Ovary (tissue), 3 donors: ENCODE data around the gene ITPR3.

ENCODE experiments used
- CTCF ChIP-seq, 3 donors: fragments of 450-650 bp in 2 of 3; fragments of 200-600 bp in 1 of 3; IDR thresholded peaks; one replicate each; pipeline versions ENCODE4 v1.5.1 to v1.8.0; 2016 to 2022; ENCODE audit warnings: antibody characterized with exemption in 3 of 3, mild to moderate bottlenecking in 1 of 3
- EP300 ChIP-seq: sonication (generic); formaldehyde crosslinking; IDR thresholded peaks from one replicate; pipeline ENCODE4 v1.6.1; 2017; ENCODE audit warnings: antibody characterized with exemption
- POLR2A ChIP-seq: fragments of 450-650 bp; IDR thresholded peaks from one replicate; pipeline ENCODE4 v1.6.1; 2017; ENCODE audit warnings: antibody characterized with exemption, mild to moderate bottlenecking, moderate library complexity
- donor health status: DM: no; HTN: no; CAD: no.

GRCh38 chr6:33613146-33613794 is 7.9 kb upstream of the ITPR3 start:
- no peak for TF ChIP-seq CTCF (IDR thresholded peaks at IDR 0.05)
- no peak for TF ChIP-seq POLR2A
- TF ChIP-seq EP300: no peak
